NK-92 (cell line): ENCODE results near the gene C17orf78.
"Not testable (repeated sequence)": the region's sequence is repeated elsewhere in the genome, so short reads cannot be mapped to it uniquely, and the experiment has no call there.

ENCODE experiments used
- DNase-seq: peaks from one replicate; lab custom pipeline; 2025; ENCODE audit not compliant: unreplicated experiment; lab: John Stamatoyannopoulos, UW

Gene C17orf78

DNA sequence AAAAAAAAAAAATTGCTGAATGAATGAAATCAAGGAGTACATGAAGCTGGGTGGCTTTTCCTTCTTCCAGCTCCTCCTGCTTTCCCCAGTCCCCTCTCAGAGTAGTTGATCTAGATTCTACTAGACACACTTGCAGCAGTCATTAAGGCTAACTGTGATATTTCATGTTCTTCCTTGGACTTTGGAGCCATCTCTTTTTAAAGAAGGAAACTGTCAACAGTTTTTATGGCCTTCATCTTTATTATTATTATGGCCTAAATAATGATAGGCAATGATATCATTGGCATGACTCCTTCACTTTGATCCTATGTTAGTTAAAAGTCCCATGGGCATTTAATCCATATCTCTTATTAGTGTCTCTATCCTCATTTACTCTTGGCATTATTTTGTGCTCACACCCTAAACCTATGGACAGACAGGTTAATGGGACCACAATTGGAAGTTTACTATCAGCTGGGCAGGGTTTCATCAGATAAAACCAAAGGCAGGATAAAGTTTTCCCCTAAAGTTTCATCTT, 9.7 kb downstream of the C17orf78 start:
- DNase-seq: no peak

DNA sequence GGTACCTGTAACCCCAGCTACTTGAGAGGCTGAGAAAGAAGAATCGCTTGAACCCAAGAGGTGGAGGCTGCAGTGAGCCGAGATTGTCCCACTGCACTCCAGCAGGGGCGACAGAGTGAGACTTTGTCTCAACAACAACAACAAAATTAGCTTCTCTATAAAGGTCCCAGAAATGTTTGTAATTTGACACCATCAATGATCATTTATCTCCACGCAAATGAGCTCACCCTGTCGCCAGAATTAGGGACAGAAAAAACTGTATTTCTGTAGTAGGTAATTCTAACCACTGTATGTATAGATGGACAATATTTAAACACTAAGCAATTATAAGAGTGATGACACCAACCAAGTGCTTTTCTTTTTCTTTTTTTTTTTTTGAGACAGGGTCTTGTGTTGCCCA, 10.7 kb downstream of the C17orf78 start:
- no peak for DNase-seq

DNA sequence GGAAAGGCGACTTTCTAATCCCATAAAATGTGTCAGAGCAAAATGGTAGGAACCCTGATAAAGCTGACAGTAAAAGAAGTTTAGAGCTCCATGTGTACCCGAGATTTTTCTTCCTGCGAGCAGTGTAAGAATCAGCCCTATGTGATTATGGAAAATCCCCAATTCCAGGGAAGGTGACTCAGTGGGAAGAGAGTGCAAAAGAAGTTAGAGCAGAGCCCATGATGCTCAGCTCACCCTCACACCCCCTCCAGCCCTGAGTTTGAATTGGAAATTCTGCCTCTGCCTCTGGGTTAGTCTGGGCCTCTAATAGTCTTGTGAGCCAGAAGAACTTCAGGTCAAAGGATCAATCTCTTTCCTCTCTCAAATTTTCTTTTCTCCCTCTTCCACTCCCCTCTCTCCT, 12.5 kb downstream of the C17orf78 start:
- no peak for DNase-seq

DNA sequence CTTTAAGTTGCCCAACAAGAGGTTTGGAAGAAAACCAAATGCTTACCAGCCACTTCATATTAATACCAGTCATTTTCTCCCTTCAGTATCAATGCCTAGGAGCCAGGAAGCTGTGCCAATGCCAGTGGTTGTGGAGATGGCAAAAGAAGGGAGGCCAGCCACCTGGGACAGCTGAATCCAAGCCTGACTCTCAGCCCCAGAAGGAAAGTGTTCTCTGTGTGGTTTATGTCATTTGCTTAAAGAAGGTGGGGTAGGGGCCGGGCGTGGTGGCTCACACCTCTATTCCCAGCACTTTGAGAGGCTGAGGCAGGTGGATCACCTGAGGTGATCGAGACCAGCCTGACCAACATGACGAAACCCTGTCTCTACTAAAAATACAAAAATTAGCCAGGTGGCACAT, 13.4 kb downstream of the C17orf78 start:
- DNase-seq: no peak

DNA sequence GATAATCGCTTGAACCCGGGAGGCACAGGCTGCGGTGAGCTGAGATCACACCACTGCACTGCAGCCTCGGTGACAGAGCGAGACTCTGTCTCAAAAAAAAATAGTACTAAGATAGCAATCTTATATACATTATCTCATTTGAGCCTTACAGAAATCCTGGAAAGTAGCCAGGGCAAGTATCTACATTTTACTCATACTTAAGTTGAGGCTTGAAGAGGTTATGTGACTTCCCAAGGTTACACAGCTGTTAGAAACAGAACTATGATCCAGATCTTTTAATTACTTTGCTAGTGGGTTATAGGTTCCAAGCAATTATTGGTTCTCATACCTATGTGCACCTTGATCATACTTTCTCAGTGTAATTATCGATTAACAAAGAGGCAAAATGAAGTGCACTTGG, 15.4 kb downstream of the C17orf78 start:
- no peak for DNase-seq

DNA sequence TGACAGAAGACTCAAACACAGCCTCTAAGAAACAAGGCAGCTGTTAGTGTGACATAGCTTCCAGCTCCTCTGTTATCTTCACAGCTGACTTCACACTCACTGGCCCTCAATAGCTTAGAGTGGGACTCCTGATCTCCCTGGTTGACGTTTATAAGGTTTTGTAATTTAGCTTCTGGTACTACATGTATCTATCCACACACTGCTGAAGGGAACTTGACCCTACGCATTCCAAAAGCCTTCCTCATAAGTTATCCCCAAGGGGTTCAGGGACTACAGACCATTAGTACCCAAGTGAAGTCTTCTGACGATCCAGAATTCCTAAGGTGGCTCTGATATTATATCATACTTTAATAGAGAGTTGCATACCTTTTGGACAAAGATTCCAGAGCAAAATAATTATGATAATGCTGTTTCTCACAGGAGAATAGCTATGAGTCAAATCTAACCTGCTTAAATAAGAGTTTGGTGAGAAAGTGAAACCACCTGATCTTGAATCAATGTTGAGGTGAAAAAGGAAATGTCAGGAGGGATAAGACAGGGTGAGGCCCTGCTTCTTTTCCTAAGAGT, 16.3 kb downstream of the C17orf78 start:
- DNase-seq: no peak

- DNase-seq: no peak
Observed at GRCh38 chr17:37393352-37393751, 17.6 kb downstream of the C17orf78 start.

GRCh38 chr17:37399265-37399803, 23.5 kb downstream of the C17orf78 start:
- DNase-seq: no peak

DNA sequence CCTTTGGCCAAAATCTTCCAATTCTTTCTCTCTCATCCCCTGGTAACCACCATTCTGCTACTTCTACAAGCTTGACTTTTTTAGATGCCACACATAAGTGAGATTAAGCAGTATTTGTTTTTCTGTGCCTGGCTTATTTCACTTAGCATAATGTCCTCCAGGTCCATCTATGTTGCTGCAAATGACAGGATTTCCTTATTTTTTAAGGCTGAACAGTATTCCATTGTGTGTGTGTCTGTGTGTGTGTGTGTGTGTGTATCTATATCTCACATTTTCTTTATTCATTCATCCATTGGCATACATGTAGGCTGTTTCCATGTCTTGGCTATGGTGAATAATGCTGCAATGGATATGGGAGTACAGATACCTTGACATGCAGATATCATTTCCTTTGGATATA, 24.7 kb downstream of the C17orf78 start:
- no peak for DNase-seq

- not testable (repeated sequence) for DNase-seq
Observed at GRCh38 chr17:37405522-37405921, 29.7 kb downstream of the C17orf78 start.

- no peak for DNase-seq
Observed at GRCh38 chr17:37405955-37406634, 30.3 kb downstream of the C17orf78 start.

DNA sequence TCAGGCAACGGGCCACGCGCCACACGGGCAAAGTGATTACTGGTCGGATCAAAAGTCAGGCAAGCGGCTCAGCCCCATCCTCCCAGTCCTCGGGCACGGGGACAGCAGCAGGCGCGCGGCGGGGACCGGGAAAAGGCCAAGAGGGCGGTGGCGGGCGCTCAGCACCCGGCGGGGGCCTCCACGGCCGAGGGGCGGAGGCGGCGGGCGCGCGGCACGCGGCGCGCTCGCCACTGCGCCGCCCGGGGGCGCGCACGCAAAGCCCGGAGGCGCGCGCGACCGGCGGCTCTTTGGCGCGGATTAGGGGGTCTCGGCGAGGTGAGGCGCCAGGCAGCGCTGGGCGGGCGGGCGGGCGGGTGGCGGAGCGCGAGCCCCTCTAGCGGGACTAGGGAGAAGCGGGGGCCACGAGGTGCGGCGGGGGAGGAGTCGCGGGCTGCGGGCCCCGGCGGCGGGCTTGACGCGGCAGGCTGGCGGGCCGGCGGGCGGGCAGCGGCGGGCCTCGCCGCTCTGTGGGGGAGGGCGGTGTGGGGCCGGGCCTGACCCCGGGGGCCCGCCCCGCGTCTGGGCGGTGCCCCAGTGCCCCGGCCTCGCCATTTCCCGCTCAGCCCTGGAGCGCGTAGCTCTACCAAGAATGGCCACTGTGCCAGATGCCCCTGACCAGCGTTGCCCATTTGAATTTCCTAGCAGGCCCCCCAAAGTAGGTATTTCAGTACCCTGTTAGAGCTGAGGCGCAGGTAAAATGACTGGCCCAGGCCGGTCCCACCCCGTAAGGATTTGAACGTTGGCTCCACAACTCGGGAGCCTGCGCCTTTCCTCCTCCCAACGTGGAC, 31.1 kb downstream of the C17orf78 start, which contains the start of the genes ACACA and TADA2A:
Gene ACACA (minus strand): TSS at position 202 of the 827 bp plus-strand sequence. CDS start 537 bp downstream, outside the sequence.
Gene TADA2A (plus strand): TSS at position 252 of the 827 bp plus-strand sequence. CDS start 4,480 bp downstream, outside the sequence.
- no peak for DNase-seq

DNA sequence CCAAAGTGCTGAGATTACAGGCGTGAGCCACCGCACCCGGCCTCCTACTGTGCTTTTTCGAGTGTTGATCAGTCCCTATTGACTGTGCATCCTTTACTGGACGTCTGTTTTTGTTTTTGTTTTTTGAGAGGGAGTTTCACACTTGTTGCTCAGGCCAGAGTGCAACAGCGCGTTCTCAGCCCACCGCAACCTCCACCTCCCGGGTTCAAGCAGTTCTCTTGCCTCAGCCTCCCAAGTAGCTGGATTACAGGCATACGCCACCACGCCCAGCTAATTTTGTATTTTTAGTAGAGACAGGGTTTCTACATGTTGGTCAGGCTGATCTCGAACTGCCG, 32.3 kb downstream of the C17orf78 start:
- not testable (repeated sequence) for DNase-seq

- DNase-seq: no peak
Observed at GRCh38 chr17:37410357-37410756, 34.6 kb downstream of the C17orf78 start.

DNA sequence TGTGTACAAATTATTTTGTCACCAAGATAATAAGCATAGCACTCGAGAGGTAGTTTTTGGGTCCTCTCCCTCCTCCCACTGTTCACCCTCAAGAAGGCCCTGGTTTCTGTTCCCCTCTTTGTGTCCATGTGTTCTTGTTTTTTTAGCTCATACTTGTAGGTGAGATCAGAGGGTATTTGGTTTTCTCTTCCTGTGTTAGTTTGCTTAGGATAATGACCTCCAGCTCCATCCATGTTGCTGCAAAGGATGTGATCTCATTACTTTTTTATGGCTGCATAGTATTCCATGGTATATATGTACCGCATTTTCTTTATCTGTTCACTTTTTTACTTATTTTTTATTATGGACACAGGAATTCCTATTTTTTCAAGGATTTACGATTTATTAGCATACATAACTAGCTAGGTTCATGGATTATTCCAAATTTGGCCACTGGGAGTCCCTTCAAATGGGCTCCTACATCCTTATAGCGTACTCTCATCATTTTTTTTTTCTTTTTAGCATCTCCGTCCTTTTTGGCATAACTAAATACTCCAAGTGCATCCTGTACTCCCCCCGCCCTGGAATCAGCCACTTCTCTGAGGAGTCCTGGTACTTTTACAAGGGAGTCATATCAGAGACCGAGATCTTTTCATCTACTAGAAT, 38.2 kb downstream of the C17orf78 start:
- DNase-seq: no peak

GRCh38 chr17:37417852-37418251, 42.1 kb downstream of the C17orf78 start:
- DNase-seq: no peak

DNA sequence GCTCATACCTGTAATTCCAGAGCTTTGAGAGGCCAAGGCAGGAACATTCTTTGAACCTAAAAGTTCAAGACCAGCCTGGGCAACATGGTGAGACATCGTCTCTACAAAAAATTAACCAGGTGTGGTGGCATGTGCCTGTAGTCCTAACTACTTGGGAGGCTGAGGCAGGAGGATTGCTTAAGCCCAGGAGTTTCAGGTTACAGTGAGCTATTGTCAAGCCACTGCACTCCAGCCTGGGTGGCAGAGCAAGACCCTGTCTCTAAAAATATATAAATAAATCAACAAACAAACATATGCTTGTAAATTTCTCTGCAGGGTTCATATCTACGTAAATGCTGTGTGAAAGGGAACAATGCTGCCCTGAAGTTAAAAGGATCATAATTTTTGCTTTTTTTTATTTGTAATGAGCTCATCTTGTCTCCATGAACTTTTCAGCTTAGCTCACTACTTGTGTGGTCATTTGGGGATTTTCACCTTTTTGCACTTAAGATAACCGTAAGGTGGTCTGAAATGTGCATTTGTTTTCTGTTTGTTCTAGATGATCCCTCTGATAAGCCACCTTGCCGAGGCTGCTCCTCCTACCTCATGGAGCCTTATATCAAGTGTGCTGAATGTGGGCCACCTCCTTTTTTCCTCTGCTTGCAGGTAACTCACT, 47.3 kb downstream of the C17orf78 start:
- no peak for DNase-seq

- DNase-seq: no peak
Observed at GRCh38 chr17:37425268-37425667, 49.5 kb downstream of the C17orf78 start.

DNA sequence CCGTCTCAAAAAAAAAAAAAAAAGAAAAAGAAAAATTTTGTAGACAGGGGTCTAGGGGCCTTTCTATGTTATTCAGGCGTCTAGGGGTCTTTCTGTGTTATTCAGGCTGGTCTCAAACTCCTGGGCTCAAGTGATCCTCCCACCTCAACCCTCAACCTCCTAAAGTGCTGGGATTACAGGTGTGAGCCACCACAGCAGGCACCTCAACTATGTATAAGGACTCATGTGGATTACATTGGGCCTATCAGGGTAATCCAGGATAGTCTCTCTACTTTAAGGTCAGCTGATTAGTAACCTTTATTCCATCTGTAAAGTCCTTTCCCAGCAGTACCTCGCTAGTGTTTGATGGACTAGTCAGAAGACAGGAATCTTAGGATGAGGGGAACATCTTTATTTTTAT, 53.3 kb downstream of the C17orf78 start:
- no peak for DNase-seq

DNA sequence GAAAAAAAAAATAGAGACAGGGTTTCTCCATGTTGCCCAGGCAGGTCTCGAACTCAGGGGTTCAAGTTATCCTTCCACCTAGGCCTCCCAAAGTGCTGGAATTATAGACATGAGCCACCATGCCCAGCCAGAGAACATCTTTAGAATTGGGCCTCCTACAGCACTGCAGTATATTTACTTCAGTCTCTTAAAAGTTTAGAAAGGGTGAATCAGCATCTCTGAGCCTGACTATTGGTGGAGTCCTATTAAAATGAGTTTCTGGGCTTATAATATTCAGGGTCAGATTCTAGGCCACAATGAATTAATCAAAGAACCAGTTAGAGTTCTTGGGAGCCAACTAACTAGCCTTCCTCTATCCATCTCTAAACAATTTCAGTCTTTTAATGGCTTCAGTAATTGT, 53.7 kb downstream of the C17orf78 start:
- DNase-seq: no peak
